RWPE1 (cell line): Measurements from ENCODE around the gene EEIG1.

Experiments
- CTCF ChIA-PET: fragments of 350-600 bp; sonication (Branson Sonifier 250); formaldehyde crosslinking; extraction: SDS; loops from one replicate; lab custom pipeline; 2021; lab: Yijun Ruan, JAX
- POLR2A ChIA-PET: fragments of 400-600 bp; formaldehyde crosslinking; extraction: SDS; loops from one replicate; lab custom pipeline; 2020; ENCODE audit warnings: antibody characterized with exemption; ENCODE audit not compliant: low non-redundant PET; lab: Yijun Ruan, JAX
- DNase-seq: peaks from one replicate; pipeline ENCODE4 v3.0.0; 2012; ENCODE audit warnings: low spot score
- H3K27ac ChIP-seq: fragments of 450-650 bp; 2 replicates; pipeline ENCODE4 v1.5.1; 2017
- CTCF ChIP-seq: fragments of 450-650 bp; conservative IDR thresholded peaks from 2 replicates; pipeline ENCODE4 v1.5.1; 2017; ENCODE audit warnings: low read depth, mild to moderate bottlenecking

The EEIG1 gene

GRCh38 chr9:127945338-127945737, 35.5 kb downstream of the EEIG1 start:
- peak overlapping the region; percentile 50 for H3K27ac ChIP-seq
- TF ChIP-seq CTCF: no peak
- POLR2A ChIA-PET: interaction anchor here (0.6 kb wide), 1 partner anchor 99 kb away, joined by 3 read pairs; no protein-coding TSS in a partner anchor
- CTCF ChIA-PET: interaction anchor here (3.7 to 4.2 kb wide), 2 partner anchors 8 to 90 kb away, joined by 31 to 68 read pairs; no protein-coding TSS in a partner anchor
- no peak for DNase-seq

DNA sequence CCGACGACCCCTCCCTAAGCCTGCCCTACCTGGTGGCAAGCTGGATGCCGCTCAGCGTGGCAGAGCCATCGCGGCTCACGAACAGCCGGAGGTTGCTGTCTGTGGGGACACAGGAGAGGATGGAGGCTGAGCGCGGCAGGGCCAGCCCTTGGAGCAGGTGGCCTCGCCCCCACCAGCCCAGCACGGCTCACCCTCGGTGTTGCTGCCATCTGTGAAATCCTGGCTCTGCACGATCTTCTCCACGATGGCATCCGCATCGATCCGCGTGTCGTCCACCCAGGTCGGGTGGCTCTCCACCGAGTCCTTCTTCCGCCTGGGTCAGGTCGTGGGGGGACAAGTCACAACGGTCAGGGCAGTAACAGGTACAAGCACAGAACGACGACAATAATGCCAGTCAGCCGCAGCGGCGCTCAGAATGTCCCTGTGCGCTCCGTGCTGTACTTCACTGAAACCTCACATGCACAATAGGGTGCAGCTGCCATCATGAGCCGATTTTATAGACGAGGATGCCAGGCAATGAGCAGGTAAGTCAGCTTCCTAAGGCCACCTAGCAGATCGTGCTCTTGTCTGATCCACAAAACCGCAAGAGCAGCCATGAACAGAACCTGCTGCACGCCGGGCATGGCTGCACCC, 36.1 kb downstream of the EEIG1 start:
- POLR2A ChIA-PET: interaction anchor here (0.5 to 1.2 kb wide), 2 partner anchors 27 to 39 kb away, joined by 3 read pairs; no protein-coding TSS in a partner anchor
- no peak for DNase-seq
- peak overlapping the region; percentile 32 for H3K27ac ChIP-seq
- CTCF ChIA-PET: interaction anchor here (0.7 to 4.2 kb wide), 14 partner anchors 9 to 173 kb away, joined by 3 to 68 read pairs (median 6); partner anchors contain the start of genes EEIG1 and PIP5KL1
- no peak for TF ChIP-seq CTCF

GRCh38 chr9:127943731-127944144, 37.1 kb downstream of the EEIG1 start:
- DNase-seq: peak; percentile 79
- peak overlapping the region; percentile 32 for H3K27ac ChIP-seq
- ChIA-PET POLR2A (no interaction called here), CTCF (interaction anchor here (0.6 to 4.2 kb wide), 37 partner anchors 10 to 293 kb away, joined by 3 to 68 read pairs (median 4); partner anchors contain the start of genes EEIG1 and PIP5KL1)
- peak; percentile 94 for TF ChIP-seq CTCF

GRCh38 chr9:127943011-127943662, 37.7 kb downstream of the EEIG1 start:
- H3K27ac ChIP-seq: peak overlapping the region; percentile 32
- DNase-seq: no peak
- ChIA-PET CTCF (interaction anchor here (0.6 to 4.2 kb wide), 36 partner anchors 10 to 453 kb away, joined by 3 to 68 read pairs (median 4); partner anchors contain the start of gene PIP5KL1), POLR2A (interaction anchor here (0.7 kb wide), 1 partner anchor 44 kb away, joined by 3 read pairs; no protein-coding TSS in a partner anchor)
- peak; percentile 11 for TF ChIP-seq CTCF

DNA sequence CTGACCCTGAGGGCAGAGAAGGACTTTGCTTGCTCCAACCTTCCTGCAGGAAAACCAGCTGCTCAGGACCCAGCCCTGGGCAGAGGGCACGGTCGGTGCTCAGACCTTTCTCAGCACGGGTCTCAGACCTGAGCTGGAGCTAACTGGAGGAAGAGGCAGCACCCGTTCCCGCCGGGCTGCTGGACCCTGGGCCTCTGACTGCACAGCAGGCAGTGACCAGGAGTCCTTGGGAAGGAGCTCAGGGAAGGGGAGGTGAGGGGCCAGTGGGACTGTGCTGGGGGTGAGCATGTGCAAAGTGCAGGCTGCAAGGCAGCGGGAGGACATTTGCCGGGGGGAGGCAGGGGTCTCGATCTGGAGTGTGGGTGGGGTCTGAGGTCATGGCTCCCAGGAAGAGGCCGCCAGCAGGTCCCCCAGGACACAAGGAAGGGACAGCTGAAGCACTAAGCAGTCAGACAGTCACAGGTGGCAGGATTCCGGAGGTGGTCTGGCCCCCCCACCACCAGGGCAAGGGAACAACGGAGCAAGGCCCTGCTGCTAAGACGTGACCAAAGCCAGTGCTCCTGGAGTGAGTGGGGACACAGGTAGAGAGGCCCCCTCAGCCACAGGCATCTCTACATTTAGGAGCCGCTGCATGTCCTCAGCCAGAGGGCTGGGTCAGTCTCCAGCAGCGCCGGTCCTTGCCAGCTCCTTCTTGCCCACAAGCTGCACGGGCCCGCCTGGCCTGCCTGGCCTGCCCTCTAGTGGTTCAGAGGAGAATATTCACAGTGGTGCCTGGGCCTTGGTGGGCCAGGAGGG, 38.4 kb downstream of the EEIG1 start:
- ChIA-PET POLR2A (interaction anchor here (0.6 to 0.7 kb wide), 2 partner anchors 10 to 44 kb away, joined by 3 read pairs; no protein-coding TSS in a partner anchor), CTCF (interaction anchor here (0.5 to 4.2 kb wide), 20 partner anchors 9 to 454 kb away, joined by 3 to 68 read pairs (median 4); partner anchors contain the start of gene PIP5KL1)
- peak; percentile 75 for DNase-seq
- peak overlapping the region; percentile 32 for H3K27ac ChIP-seq
- TF ChIP-seq CTCF: peak; percentile 99
